Coronary artery (tissue), 2 donors: ENCODE measurements around the gene ZSWIM3.

ENCODE experiments used
- DNase-seq: peaks from one replicate; pipeline ENCODE4 v3.0.0-alpha.2; 2017; ENCODE audit warnings: low spot score
- H3K27ac ChIP-seq, 2 donors: fragments of 200-600 bp; sonication (generic); one replicate each; pipeline ENCODE4 v1.5.1; 2016 to 2019
- H3K4me3 ChIP-seq: fragments of 200-600 bp; sonication (generic); 2 replicates; pipeline ENCODE4 v1.5.1; 2016; ENCODE audit warnings: mild to moderate bottlenecking, moderate library complexity
- CTCF ChIP-seq: fragments of 200-600 bp; sonication (generic); IDR thresholded peaks from one replicate; pipeline ENCODE4 v1.5.1; 2019; ENCODE audit warnings: antibody characterized with exemption

The ZSWIM3 gene

GRCh38 chr20:45910670-45911485 lies 53.5 kb downstream of the ZSWIM3 start:
- peak overlapping the region; percentile 40 to 89 for H3K27ac ChIP-seq
- peak; percentile 99 for DNase-seq
- TF ChIP-seq CTCF, result no peak
- peak overlapping the region; percentile 74 for H3K4me3 ChIP-seq

- peak within 1 kb of the TSS; percentile 74 for H3K4me3 ChIP-seq
- no peak for TF ChIP-seq CTCF
- H3K27ac ChIP-seq, result peak within 1 kb of the TSS; percentile 40 to 89
- peak; percentile 84 for DNase-seq
Measured at GRCh38 chr20:45911486-45912343, 54.3 kb downstream of the ZSWIM3 start, which contains the start of gene PLTP. Gene PLTP (minus strand): TSS chr20:45912155. CDS start chr20:45911452, 703 bp downstream.

GRCh38 chr20:45912344-45912682 lies 54.9 kb downstream of the ZSWIM3 start:
- Histone ChIP-seq H3K4me3 (peak overlapping the region; percentile 74), H3K27ac (peak overlapping the region; percentile 40 to 89)
- DNase-seq, result no peak
- no peak for TF ChIP-seq CTCF

GRCh38 chr20:45913116-45913515 lies 55.7 kb downstream of the ZSWIM3 start:
- DNase-seq, result no peak
- no peak for TF ChIP-seq CTCF
- no peak overlapping the region for H3K4me3 ChIP-seq
- H3K27ac ChIP-seq, result peak overlapping the region in 1 of 2 donors; percentile 89

- TF ChIP-seq CTCF, result no peak
- Histone ChIP-seq H3K27ac (peak overlapping the region; percentile 19 to 85), H3K4me3 (no peak overlapping the region)
- DNase-seq, result no peak
Measured at GRCh38 chr20:45917790-45918141, 60.4 kb downstream of the ZSWIM3 start.

- no peak for TF ChIP-seq CTCF
- Histone ChIP-seq H3K4me3 (no peak overlapping the region), H3K27ac (peak overlapping the region; percentile 19 to 85)
- DNase-seq, result no peak
Measured at GRCh38 chr20:45918182-45918737, 60.8 kb downstream of the ZSWIM3 start.
